B cell (primary cell): Measurements from ENCODE around the gene TMEM203. TPM values are rescaled to one million over a fixed set of nuclear protein-coding genes. Genes with fewer than 3 reads are reported as not detected.

ENCODE experiments used
- ATAC-seq: fragments of 200-7000 bp; cut with Tn5 transposase; one replicate; pipeline ENCODE4 v1.10.0; 2021; ENCODE audit warnings: low read depth, mild to moderate bottlenecking, moderate number of reproducible peaks, moderate library complexity
- CTCF ChIA-PET: fragments of 350-600 bp; sonication (Branson Sonifier 250); formaldehyde crosslinking; loops from one replicate; lab custom pipeline; 2021; ENCODE audit warnings: antibody characterized with exemption, inconsistent platforms; lab: Charles Lee
- POLR2A ChIA-PET: fragments of 350-600 bp; sonication (Branson Sonifier 250); formaldehyde crosslinking; loops from one replicate; lab custom pipeline; 2021; ENCODE audit warnings: antibody characterized with exemption; lab: Charles Lee
- DNase-seq: peaks from one replicate; pipeline ENCODE4 v3.0.0; 2013
- H2AFZ ChIP-seq: 2 replicates; pipeline ENCODE4 v1.6.1; 2012; ENCODE audit warnings: mild to moderate bottlenecking, low read depth, low read length; ENCODE audit not compliant: insufficient read depth, poor library complexity, severe bottlenecking
- H3K27ac ChIP-seq, 2 donors: 1 replicate in 1 of 2; 2 replicates in 1 of 2; pipeline ENCODE4 v1.5.1; 2012 to 2013; ENCODE audit warnings: low read length in 2 of 2, mild to moderate bottlenecking in 2 of 2, moderate library complexity in 1 of 2
- H3K27me3 ChIP-seq, 4 experiments: fragments of 200-600 bp in 1 of 4; sonication (generic) in 1 of 4; replicated peaks in 1 of 4; 1 replicate in 2 of 4; 2 replicates in 2 of 4; pipeline versions ENCODE4 v1.6.1 to v1.7.0; 2013 to 2016; ENCODE audit warnings: low read length in 3 of 4, mild to moderate bottlenecking in 2 of 4, mixed read lengths in 1 of 4, moderate library complexity in 1 of 4; ENCODE audit not compliant: insufficient read depth in 4 of 4, control insufficient read depth in 3 of 4; ENCODE audit errors: control extremely low read depth in 1 of 4
- H3K36me3 ChIP-seq, 2 experiments: replicated peaks in 1 of 2; 1 replicate in 1 of 2; 2 replicates in 1 of 2; pipeline versions ENCODE4 v1.6.1 to v1.7.1; 2013; ENCODE audit warnings: low read length in 1 of 2; ENCODE audit not compliant: insufficient read depth in 2 of 2, control insufficient read depth in 1 of 2; ENCODE audit errors: control extremely low read depth in 1 of 2, extremely low read depth in 1 of 2
- H3K4me1 ChIP-seq, 2 donors: fragments of 200-600 bp in 1 of 2; sonication (generic) in 1 of 2; 1 replicate in 1 of 2; 2 replicates in 1 of 2; pipeline versions ENCODE4 v1.5.1 to v1.6.1; 2013 to 2017; ENCODE audit warnings: low read length in 2 of 2; ENCODE audit not compliant: control insufficient read depth in 2 of 2, insufficient read depth in 2 of 2
- H3K4me2 ChIP-seq: replicated peaks from 2 replicates; pipeline ENCODE3; 2012; ENCODE audit warnings: mild to moderate bottlenecking, low read depth, low read length; ENCODE audit not compliant: poor library complexity, severe bottlenecking
- H3K4me3 ChIP-seq, 5 experiments: fragments of 200-600 bp in 1 of 5; sonication (generic) in 1 of 5; 1 replicate in 3 of 5; 2 replicates in 2 of 5; pipeline versions ENCODE4 v1.5.1 to v1.7.0; 2011 to 2016; ENCODE audit warnings: low read length in 4 of 5, mild to moderate bottlenecking in 4 of 5, low read depth in 2 of 5, control low read depth in 1 of 5, moderate library complexity in 1 of 5; ENCODE audit not compliant: insufficient read depth in 1 of 5; ENCODE audit errors: control extremely low read depth in 1 of 5, extremely low read depth in 1 of 5
- H3K79me2 ChIP-seq: fragments of 200-600 bp; sonication (generic); one replicate; pipeline ENCODE4 v1.6.0; 2016; ENCODE audit warnings: low read length; ENCODE audit not compliant: control insufficient read depth, insufficient read depth
- H3K9ac ChIP-seq: fragments of 200-600 bp; sonication (generic); 2 replicates; pipeline ENCODE4 v1.6.1; 2017; ENCODE audit warnings: mild to moderate bottlenecking, low read length, moderate library complexity
- H3K9me3 ChIP-seq, 3 donors: one replicate each; pipeline versions ENCODE4 v1.6.1 to v1.7.1; 2013; ENCODE audit warnings: low read length in 2 of 3; ENCODE audit not compliant: control insufficient read depth in 2 of 3, insufficient read depth in 1 of 3; ENCODE audit errors: control extremely low read depth in 1 of 3
- H4K20me1 ChIP-seq: 2 replicates; pipeline ENCODE4 v1.6.0; 2012; ENCODE audit warnings: mild to moderate bottlenecking, low read length; ENCODE audit not compliant: insufficient read depth, control insufficient read depth, poor library complexity, severe bottlenecking
- H3K27ac Mint-ChIP-seq: one replicate; pipeline ENCODE4 v1.8.0; 2021; ENCODE audit warnings: mixed read lengths
- H3K27me3 Mint-ChIP-seq: one replicate; pipeline ENCODE4 v1.8.0; 2021; ENCODE audit warnings: mixed read lengths
- H3K4me1 Mint-ChIP-seq: one replicate; pipeline ENCODE4 v1.8.0; 2021; ENCODE audit warnings: mixed read lengths
- H3K4me3 Mint-ChIP-seq: one replicate; pipeline ENCODE4 v1.8.0; 2021; ENCODE audit warnings: mixed read lengths
- H3K9me3 Mint-ChIP-seq: one replicate; pipeline ENCODE4 v1.8.0; 2022; ENCODE audit warnings: mixed read lengths; ENCODE audit not compliant: insufficient read depth
- EZH2 ChIP-seq: IDR thresholded peaks from 2 replicates; pipeline ENCODE4 v1.6.1; 2012; ENCODE audit warnings: borderline replicate concordance, low read depth, mild to moderate bottlenecking, moderate library complexity, low read length; ENCODE audit not compliant: insufficient read depth, poor library complexity, severe bottlenecking
- WGBS: methylation state at CpG from one replicate; pipeline ENCODE4 v1.1.5; 2013; ENCODE audit warnings: missing lambda C conversion rate; ENCODE audit not compliant: insufficient coverage; 5-methylcytosine and 5-hydroxymethylcytosine counted together
- intact Hi-C: fragments of 100-400 bp; cut with micrococcal nuclease; formaldehyde crosslinking; loops from one replicate; pipeline ENCODE4 v1.10.0; 2022
- polyA plus RNA-seq: library from polyadenylated mRNA; depleted of rRNA; stranded (reverse); fragments of >200 nt; gene quantifications from 2 replicates; pipeline ENCODE4 v1.2.3, GENCODE V29; 2012
- total RNA-seq, 2 donors: library from RNA; stranded (reverse); fragments of 120-200 nt in 1 of 2; gene quantifications; 1 replicate in 1 of 2; 2 replicates in 1 of 2; pipeline versions ENCODE4 v1.2.3 to v1.2.4, GENCODE V29; 2013 to 2022
- TF ChIP-seq, protein P1 (sequence below): fragments of 200-600 bp; IDR thresholded peaks from one replicate; pipeline ENCODE4 v1.8.0; 2022; ENCODE audit warnings: antibody characterized with exemption, mild to moderate bottlenecking

Gene TMEM203
- total and polyA plus RNA-seq, 2 donors (not counting 1 experiment from before 2014, with no cell fraction given): 20.6 to 35.7 TPM

DNA sequence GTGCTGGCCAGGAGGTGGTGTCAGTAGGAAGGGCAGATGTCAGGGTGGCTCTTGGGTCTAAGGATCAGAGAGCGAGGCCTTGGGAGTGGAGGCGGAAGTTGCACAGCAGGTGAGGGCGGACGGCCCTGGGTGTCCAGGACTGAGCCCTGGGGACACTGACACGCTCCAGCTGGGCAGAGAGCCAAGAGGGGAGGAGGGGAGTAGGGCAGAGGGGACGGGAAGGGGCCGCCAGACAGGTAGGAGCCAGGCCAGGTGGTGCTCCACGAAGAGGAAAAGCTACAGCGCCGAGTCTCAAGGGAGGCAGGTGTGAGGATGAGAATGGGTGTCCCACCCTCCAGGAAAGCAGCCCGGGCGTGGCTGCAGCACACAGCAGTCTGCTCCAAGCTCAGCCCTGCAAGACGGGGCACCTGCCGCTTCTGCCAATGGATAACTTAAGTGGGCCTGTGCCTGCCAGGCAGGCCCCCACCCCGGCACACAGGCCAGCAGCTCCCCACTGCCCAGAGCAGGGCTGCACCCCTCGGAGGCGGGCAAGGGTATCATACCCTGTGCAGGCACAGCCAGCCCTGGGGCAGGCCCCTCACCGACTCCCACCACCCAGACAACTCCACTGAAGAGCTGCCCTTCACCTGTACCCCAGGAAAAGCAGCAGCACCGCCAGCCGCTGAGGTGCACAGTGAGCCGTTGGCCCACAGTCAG lies 9.8 kb downstream of the TMEM203 start:
- WGBS: 95% methylated on average over 21 of the region's 21 CpGs
- H3K27ac ChIP-seq: no peak overlapping the region
- no peak overlapping the region for H3K4me2 ChIP-seq
- H3K79me2 ChIP-seq: peaks cover 82% of the 10 kb centered on the region
- peaks cover 0 to 8% of the 10 kb centered on the region in 2 experiments for H3K36me3 ChIP-seq
- Mint-ChIP-seq H3K9me3 (no peaks in the 10 kb centered on the region), H3K27ac (no peak overlapping the region), H3K27me3 (no peaks in the 10 kb centered on the region), H3K4me1 (peaks cover 6% of the 10 kb centered on the region), H3K4me3 (no peak overlapping the region)
- ATAC-seq (no peak), DNase-seq (no peak)
- ChIA-PET CTCF (no interaction called here), POLR2A (interaction anchor here (0.7 kb wide), 1 partner anchor 12 kb away, joined by 3 read pairs; no protein-coding TSS in a partner anchor)
- H3K9ac ChIP-seq: no peak overlapping the region
- no peak overlapping the region for H3K4me3 ChIP-seq
- H3K27me3 ChIP-seq: peaks cover 0 to 6% (median 0%) of the 10 kb centered on the region in 4 experiments
- intact Hi-C loops: no loop called here
- H3K4me1 ChIP-seq: peaks cover 8 to 9% of the 10 kb centered on the region in 2 donors
- H4K20me1 ChIP-seq: peaks cover 42% of the 10 kb centered on the region
- H3K9me3 ChIP-seq: no peaks in the 10 kb centered on the region
- TF ChIP-seq EZH2: no peak
- TF ChIP-seq, protein P1, sequence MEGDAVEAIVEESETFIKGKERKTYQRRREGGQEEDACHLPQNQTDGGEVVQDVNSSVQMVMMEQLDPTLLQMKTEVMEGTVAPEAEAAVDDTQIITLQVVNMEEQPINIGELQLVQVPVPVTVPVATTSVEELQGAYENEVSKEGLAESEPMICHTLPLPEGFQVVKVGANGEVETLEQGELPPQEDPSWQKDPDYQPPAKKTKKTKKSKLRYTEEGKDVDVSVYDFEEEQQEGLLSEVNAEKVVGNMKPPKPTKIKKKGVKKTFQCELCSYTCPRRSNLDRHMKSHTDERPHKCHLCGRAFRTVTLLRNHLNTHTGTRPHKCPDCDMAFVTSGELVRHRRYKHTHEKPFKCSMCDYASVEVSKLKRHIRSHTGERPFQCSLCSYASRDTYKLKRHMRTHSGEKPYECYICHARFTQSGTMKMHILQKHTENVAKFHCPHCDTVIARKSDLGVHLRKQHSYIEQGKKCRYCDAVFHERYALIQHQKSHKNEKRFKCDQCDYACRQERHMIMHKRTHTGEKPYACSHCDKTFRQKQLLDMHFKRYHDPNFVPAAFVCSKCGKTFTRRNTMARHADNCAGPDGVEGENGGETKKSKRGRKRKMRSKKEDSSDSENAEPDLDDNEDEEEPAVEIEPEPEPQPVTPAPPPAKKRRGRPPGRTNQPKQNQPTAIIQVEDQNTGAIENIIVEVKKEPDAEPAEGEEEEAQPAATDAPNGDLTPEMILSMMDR: no peak
- no peak overlapping the region for H2AFZ ChIP-seq

DNA sequence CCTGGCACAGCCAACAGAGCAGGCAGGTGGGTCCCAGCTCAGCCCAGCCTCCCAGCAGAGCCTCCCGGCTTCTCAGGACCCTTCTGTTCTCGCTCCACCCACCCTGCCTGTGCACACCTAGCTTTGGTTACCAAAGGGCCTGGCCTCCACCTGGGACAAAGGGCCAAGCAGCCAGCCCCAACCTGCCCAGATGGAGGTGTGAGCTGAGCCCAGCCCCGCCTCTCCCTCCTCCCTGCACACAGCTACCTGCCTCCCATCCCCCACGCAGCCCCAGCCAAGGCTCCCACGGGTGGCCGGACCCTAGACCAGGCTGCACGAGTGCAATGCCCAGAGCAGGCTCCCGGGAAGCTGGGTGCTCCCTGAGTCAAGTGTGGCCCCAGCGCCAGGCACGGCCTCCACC lies 10.5 kb downstream of the TMEM203 start:
- H3K27me3 ChIP-seq: peaks cover 0 to 6% (median 0%) of the 10 kb centered on the region in 4 experiments
- intact Hi-C loops: no loop called here
- H3K4me2 ChIP-seq: no peak overlapping the region
- no peak overlapping the region for H3K27ac Mint-ChIP-seq
- no peak overlapping the region for H3K9ac ChIP-seq
- no peak for TF ChIP-seq EZH2
- TF ChIP-seq, protein P1: no peak
- H4K20me1 ChIP-seq: peaks cover 50% of the 10 kb centered on the region
- H3K79me2 ChIP-seq: peaks cover 90% of the 10 kb centered on the region
- no peak overlapping the region for H3K4me3 ChIP-seq
- CTCF ChIA-PET: no interaction called here
- ATAC-seq (no peak), DNase-seq (no peak)
- H3K4me1 Mint-ChIP-seq: peaks cover 8% of the 10 kb centered on the region
- H3K4me1 ChIP-seq: peaks cover 10 to 16% of the 10 kb centered on the region in 2 donors
- H3K9me3 Mint-ChIP-seq: no peaks in the 10 kb centered on the region
- no peaks in the 10 kb centered on the region for H3K9me3 ChIP-seq
- no peak overlapping the region for H2AFZ ChIP-seq
- no peak overlapping the region for H3K27ac ChIP-seq
- H3K4me3 Mint-ChIP-seq: no peak overlapping the region
- POLR2A ChIA-PET: no interaction called here
- peaks cover 0 to 14% of the 10 kb centered on the region in 2 experiments for H3K36me3 ChIP-seq
- 94% methylated on average over 10 of the region's 10 CpGs for WGBS
- H3K27me3 Mint-ChIP-seq: no peaks in the 10 kb centered on the region
